GM18909 (cell line): ENCODE data around the gene TMEM126B.
"Not testable (repeated sequence)": the region's sequence is repeated elsewhere in the genome, so short reads cannot be mapped to it uniquely, and the experiment has no call there.

Experiments
- ATAC-seq: cut with Tn5 transposase; IDR thresholded peaks from one replicate; pipeline ENCODE4 v1.9.1; 2021; ENCODE audit warnings: mild to moderate bottlenecking; ENCODE audit not compliant: unreplicated experiment, poor library complexity

Gene TMEM126B

DNA sequence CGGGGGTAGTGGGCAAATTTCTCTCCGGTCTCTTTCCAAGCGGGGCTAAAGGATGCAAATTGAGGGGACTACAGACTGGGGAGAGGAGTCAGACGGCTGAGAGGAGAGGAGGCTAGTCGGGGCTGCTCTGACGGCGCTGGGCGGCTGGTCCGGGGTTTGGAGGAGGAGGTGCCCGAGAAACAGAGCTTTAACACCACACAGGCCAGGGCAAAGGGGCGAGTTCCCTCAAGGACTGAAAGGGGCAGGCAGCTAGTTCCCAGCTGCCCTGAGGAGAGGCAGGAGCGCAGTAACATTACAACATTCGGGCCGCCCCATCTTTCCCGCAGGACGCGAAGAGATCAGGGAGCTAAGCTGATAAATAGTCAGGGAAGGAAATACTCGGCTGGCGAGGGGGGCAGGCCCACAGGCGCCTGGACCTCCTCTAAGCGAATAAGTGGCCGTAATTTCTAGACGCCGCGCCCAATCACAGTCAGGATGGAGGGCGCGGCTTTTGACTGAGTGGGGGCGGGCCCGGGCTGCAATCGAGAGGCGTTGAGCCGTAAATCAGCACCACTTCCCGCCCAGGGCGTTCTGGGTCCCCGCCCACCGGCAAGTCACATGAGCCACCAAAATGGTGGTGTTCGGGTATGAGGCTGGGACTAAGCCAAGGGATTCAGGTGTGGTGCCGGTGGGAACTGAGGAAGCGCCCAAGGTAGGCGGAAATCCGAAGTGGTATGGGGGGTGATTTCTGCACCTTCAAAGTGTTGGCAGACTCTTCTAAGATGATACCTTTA is at the start of gene TMEM126B:
Gene TMEM126B, plus strand, starts transcription at position 596 of the 773 bp plus-strand sequence. Its CDS starts 15 bp downstream, at position 611.
- peak; percentile 99 for ATAC-seq

DNA sequence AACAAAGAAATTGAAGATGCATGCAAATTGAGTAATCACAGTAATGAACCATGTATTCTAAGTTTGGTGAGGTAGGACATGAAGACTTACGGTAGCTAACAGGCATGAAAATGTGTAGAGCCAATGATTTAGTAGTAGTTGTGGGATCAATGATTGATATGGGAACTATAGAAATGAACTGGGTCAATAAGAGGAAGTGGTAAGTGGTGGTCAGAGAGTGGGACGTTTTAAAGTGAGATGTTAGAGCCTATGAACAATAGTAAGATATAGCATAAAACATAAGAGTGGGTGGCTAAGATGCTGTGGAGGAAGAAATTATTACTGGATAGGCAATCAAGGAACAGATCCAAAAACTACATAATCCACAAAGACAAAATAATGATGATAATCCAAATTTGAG is 46.3 kb upstream of the TMEM126B start:
- ATAC-seq = no peak

DNA sequence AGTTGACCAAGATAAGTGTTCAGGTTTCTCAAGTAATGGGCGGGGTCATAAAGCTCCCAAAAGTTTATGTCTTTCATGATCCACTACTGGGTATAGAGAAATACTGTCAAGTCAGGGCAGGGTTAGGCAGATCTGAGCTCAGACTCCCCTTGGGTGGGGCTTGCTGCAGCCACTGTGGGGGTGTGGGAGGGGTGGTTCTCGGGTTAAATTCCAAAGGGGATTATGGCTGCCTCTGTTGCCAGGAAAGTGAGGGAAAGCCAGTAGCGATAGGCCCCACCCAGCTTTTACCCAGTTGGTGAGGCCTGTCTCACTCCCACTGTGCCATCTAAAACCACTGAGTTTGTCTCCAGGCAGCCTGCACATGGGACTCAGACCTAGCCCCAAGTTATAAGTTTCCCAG is 39.0 kb upstream of the TMEM126B start:
- ATAC-seq = no peak

DNA sequence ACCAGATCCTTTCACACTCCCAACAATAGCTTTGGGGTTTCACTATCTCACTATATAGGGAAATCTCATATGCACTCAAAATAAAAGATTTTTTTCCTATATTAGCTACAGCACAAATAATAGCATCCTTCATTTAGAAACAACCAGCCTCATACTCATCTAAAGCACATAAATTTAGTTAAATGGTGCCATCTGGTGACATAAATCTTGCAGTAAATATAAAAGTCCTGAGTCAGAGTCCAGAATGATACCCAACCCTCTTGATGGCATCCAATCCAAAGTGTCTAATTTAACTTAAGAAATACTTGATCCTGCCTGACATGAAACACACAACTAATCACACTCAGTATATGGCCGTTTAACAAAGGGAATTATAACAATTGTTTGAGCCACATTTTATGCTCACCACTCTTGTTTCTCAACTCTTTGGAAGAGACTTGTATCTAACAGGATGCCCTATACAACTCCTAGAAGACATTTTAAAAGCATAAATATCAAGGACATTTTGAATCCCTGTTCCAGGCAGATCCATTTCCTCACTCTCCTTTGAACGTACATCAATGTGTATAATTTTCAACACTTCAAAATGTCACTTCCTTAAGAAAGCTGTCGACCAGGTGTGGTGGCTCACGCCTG is 37.4 kb upstream of the TMEM126B start:
- ATAC-seq = no peak

DNA sequence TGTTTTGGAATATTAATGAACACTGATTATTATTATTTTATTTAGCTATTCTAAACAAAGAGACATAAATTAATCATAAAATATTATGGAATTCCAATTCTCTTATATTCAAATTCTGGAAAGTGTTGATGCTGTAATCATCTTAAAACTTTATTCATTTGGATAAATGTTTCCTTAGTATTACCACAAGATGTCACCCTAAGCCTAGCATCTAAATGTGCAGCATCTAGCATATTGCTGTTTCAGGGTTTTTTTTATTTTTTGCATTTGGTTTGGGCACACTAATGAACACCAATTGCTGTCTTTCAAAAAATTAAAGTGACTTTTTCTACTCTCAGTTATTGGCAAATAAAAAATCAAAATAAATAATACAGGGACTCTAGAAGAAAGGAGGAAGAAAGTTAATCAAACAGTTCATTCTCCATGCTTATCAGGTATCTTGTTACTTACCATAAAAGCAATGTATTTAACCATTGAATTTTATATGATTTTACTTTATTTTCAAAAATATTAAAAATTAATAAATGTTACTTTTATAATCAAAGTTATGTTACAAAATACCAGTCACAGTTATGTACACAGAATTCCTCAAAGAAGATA is 33.0 kb upstream of the TMEM126B start:
- peak; percentile 72 for ATAC-seq

DNA sequence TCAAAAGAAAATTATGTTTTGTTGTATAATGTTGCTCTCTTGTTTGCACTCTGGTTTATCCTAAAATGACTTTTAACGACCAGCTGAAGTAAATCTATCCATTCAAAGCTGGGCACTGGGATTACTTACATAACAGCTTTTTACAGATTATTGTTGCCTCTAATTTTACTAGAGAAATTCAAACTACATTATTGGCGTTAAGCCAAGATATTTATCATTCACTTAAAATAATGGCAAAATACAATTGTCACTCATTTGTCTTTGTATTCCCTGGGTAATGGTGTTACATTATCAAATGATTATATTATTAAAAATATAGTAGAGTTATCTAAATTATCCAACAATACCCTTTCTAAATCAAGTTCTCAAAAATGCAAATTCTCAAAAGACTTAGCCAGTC is 31.5 kb upstream of the TMEM126B start:
- ATAC-seq = no peak

DNA sequence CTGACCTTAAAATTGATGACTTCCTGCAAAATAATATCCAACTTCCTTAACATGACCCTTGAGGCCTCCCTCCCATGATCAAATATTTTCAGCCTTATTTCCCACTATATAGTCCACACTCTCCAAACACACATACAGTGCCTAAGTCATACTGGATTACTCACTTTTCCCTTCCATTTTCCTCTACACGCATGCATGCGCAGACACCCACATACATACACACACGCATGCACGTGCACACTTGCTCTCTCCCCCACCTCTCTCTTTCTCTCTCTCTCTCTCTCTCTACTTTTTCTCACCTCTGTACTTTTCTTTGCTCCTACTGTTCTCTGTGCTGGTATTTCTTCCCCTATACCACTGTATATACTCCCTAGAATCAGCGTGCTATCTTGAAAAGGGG is 29.3 kb upstream of the TMEM126B start:
- no peak for ATAC-seq

DNA sequence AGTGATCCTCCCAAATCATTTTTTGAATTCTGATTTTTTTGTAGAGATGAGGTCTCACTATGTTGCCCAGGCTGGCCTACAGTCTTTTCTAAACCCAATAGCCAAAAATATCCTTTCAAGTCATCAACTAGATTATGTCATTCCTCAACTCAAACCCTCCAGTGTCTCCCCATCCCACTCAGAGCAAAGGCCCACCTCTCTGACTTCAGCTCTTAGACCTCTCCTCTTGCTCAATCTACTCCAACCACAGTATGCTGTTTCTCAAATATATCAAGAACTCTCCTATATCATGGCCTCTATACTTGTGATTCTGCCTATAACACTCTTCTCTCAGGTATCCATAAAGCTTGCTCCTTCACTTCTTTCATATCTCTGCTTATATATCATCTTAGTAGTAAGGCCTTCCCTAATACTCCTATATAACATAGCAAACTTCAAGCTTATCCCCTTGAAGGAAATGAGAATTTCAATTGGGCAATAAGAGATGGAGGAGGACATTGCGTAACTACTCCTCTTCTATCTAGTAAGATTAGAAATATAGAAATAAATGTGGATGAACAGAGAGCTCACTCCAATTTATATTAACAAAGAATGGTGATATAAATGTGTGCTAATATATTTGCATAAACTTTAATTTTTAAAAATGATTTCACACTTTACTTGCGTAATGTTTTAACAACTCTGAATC is 25.7 kb upstream of the TMEM126B start:
- no peak for ATAC-seq

DNA sequence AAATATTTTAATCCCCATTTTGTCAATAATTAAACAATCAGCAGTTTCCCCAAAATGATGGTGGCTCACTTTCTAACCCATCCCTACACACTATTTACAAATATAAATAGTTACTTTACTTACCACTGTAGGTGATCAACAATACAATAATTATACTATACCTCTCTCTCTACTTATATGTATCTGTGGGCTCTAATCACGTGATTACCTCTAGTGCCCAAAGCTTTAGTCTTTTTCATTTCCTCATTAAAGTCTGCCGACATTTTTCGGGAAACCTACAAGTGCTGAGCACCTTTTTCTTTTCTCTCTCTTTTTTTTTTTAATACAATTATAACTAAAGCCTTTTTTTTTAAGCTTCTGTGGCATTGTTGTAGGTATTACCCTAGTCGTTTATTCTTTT is 25.2 kb upstream of the TMEM126B start:
- no peak for ATAC-seq

DNA sequence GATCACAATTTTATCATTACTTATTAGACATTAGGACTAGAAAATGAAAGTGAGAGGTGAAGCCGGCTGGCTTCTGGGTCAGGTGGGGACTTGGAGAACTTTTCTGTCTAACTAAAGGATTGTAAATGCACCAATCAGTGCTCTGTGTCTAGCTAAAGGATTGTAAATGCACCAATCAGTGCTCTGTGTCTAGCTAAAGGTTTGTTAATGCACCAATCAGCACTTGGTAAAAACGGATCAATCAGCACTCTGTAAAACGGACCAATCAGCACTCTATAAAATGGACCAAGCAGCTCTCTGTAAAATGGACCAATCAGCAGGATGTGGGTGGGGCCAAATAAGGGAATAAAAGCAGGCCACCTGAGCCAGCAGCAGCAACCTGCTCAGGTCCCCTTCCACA is 22.2 kb upstream of the TMEM126B start:
- ATAC-seq = not testable (repeated sequence)

DNA sequence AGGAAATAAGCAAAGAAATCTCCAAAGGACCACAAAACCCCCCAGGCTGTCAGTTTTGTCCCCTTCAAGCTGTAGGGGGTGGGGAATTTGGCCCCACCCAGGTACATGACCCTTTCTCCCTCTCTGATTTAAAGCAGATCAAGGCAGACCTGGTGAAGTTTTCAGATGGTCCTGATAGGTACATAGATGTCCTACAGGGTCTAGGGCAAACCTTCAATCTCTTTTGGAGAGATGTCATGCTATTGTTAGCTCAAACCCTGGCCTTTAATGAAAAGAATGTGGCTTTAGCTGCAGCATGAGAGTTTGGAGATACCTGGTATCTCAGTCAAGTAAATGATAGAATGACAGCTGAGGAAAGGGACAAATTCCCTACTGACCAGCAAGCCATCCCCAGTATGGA is 19.8 kb upstream of the TMEM126B start:
- not testable (repeated sequence) for ATAC-seq

DNA sequence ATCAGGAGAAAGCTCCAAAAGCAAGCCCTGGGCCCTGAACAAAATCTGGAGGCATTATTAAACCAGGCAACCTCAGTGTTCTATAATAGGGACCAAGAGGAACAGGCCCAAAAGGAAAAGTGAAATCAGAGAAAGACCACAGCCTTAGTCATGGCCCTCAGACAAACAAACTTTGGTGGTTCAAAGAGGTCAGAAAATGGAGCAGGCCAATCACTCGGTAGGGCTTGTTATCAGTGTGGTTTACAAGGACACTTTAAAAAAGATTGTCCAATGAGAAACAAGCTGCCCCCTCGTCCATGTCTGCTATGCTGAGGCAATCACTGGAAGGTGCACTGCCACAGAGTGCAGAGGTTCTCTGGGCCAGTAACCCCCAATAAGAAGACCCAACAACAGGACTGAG is 19.1 kb upstream of the TMEM126B start:
- ATAC-seq = not testable (repeated sequence)

DNA sequence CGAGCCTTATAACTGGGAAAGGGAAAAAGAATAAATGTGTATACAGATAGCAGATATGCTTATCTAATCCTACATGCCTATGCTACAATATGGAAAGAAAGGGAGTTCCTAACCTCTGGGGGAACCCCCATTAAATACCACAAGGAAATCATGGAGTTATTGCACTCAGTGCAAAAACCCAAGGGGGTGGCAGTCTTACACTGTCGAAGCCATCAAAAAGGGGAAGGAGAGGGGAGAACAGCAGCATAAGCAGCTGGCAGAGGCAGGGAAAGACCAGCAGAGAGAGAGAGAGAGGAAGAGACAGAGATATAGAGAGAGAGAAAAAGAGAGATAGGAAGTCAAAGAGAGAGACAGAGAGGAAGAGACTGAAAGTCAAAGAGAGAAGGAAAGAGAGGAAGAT is 16.8 kb upstream of the TMEM126B start:
- not testable (repeated sequence) for ATAC-seq

DNA sequence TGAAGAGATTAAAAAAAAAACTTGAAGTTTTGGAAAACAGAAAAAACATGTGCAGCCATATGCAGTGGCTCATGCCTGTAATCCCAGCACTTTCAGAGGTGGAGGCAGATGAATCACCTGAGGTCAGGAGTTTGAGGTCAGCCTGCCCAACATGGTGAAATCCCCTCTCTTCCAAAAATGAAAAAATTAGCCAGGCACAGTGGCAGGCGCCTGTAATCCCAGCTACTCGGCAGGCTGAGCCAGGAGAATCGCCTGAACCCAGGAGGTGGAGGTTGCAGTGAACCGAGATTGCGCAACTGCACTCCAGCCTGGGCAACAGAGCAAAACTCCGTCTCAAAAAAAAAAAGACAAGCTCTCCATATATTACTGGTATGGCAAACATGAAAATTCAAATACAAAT is 8.9 kb upstream of the TMEM126B start:
- no peak for ATAC-seq

DNA sequence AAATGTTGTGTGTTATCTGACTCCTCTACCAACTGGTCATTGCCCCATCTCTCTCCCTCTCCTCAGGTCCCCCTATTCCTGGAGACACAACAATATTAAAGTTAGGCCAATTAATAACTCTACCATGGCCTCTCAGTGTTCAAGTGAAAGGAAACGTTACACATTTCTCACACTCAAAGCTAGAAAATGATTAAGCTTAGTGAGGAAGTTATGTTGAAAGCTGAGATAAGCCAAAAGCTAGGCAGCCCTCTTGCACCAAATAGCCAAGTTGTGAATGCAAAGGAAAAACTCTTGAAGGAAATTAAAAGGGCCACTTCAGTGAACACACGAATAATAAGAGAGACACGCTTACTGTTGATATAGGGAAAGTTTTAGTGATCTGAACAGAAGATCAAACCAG is 8.1 kb upstream of the TMEM126B start:
- no peak for ATAC-seq

DNA sequence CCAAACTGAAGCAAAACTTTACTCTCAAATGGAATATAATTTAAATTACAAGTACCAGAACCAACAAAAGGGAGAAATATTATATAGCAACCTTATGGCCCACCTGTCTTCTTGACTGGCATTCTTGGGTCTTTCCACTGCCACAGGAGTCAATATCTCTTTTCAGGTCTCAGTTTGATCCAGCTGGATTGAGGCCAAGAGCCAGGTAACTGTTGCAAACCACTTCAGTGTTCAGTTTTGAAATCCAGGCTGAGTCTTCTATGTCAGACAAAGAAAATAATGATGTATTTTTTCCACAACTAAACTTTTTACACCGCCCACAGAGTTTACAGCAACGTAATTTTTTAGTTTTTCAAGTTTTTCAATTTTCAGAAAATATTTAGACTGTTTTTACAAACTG is 1.9 kb upstream of the TMEM126B start:
- no peak for ATAC-seq

DNA sequence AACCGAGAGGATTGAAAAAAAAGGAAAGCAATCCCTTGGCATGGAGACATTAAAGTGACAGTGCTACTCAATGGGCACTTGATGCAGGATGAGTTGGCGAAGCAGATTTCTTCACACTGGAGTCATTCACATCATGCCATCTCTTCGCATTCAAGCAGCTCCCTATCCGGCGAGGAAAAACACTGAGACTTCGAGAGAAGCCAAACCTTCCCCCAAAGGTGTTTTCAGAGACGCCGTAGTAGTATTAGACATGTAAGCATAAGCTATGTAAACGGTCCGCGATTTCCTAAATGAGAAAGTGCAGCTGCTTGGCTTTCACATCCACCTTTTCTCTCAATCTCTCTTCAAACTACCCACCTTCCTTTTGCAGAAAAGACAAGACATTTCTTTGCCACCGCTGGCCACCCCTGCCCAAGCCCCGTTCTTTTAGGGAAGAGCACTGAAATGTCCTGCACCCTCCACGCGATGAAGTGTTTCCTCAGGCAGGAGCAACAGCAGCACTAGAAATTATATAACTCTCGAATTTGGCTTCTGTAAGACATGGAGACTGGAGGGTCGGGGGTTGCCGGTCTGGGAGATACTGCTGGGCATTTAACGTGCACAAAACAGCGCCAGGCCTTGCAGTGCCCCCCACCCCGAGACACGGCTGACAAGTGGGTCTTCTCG is 928 bp upstream of the TMEM126B start, which contains the start of gene DLG2:
Gene DLG2, minus strand, starts transcription at position 13 of the 666 bp plus-strand sequence.
- ATAC-seq = peak; percentile 1

DNA sequence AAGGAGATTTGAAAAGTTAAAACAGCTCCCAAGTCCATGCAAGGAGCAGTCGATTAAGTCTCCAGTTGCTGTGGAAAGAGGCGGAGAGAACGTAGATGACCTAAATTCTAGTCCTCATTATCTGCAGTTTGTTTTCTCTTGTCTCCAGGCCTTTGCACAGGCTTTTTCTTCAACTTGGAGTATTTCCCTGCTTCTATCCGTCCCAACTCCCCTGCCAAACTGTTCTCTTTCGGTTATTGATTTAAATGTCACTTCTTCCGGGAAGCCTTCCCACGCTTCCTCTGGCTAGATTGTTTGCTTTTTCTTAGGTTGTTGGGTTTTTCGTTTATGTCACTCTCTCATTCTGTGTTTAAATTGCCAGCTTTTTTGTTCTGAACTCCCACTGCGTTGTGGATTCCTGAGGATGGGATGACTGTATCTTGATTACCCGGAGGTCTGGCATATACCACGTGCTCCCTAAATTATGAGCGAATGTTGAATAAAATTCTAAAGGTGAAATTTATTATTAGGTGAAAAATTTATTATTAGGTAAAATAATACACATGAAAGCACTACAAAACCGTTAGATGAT is 463 bp downstream of the TMEM126B start:
- peak; percentile 13 for ATAC-seq

DNA sequence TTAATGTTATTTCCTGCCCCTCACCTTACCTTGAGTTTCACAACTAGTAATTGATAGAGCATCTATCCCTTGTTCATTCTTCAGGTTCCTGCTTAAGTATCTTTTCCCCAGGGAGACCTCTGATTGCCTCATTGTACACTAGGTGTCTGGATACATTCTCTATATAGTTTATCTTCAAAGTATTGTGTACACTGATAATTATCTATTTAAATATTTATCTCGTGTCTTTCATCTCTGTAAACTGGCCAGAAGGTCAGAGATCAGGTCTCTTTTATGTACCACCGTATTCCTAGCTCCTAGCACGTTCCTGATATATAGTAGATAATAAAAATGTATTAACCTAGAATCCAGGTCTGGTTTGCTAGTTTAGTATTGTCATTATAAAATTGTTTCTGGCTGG is 6.4 kb downstream of the TMEM126B start:
- no peak for ATAC-seq

DNA sequence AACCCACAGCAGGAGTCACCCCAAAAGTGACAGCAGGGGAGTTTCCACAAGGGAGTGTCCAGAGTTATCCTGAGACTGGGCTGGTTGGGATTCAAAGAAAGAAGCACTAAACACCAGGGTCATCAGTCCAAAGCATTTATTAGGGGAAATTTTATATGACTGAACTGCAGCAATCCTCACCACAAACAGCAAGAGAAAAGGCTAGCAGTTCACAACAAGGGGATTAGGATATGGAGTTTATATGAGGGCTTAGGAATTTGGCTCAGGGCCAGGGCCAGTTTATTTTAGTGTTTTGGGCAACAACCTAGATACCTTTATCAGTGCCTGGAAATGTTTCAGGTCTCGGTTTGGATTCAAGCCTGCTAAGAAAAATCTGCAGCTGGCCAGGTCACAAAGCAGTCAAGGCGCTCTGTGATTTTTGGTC is 14.8 kb downstream of the TMEM126B start:
- no peak for ATAC-seq
